IPS DF 6.9 (cell line): Measurements from ENCODE around the gene TCF20.

Experiments
- DNase-seq: peaks from one replicate; pipeline ENCODE4 v3.0.0-alpha.2; 2013; ENCODE audit warnings: low read depth, low spot score
- H3K27ac ChIP-seq: one replicate; pipeline ENCODE4 v1.5.1; 2013; ENCODE audit warnings: low read length, control low read depth
- H3K27me3 ChIP-seq: 2 replicates; pipeline ENCODE4 v1.6.1; 2013; ENCODE audit warnings: mild to moderate bottlenecking, low read length; ENCODE audit not compliant: control insufficient read depth, insufficient read depth
- H3K36me3 ChIP-seq: 2 replicates; pipeline ENCODE4 v1.6.1; 2013; ENCODE audit warnings: low read length; ENCODE audit not compliant: control insufficient read depth, insufficient read depth
- H3K4me1 ChIP-seq: 2 replicates; pipeline ENCODE4 v1.6.1; 2013; ENCODE audit warnings: low read length; ENCODE audit not compliant: control insufficient read depth, insufficient read depth
- H3K4me3 ChIP-seq: 2 replicates; pipeline ENCODE4 v1.5.1; 2013; ENCODE audit warnings: mild to moderate bottlenecking, low read length
- H3K9me3 ChIP-seq: 2 replicates; pipeline ENCODE4 v1.6.1; 2013; ENCODE audit warnings: low read length, inconsistent platforms; ENCODE audit not compliant: control insufficient read depth, insufficient read depth
- WGBS: extraction: QIAGEN DNeasy Blood & Tissue Kit; methylation state at CpG from one replicate; pipeline ENCODE4 v1.1.7; 2013; ENCODE audit warnings: mixed read lengths, missing lambda C conversion rate; ENCODE audit not compliant: insufficient read length, insufficient coverage; 5-methylcytosine and 5-hydroxymethylcytosine counted together

The TCF20 gene

GRCh38 chr22:42233879-42234278 is 36.6 kb downstream of the TCF20 start:
- no peak overlapping the region for H3K27ac ChIP-seq
- no peak overlapping the region for H3K4me3 ChIP-seq
- no peaks in the 10 kb centered on the region for H3K27me3 ChIP-seq
- no peaks in the 10 kb centered on the region for H3K9me3 ChIP-seq
- H3K36me3 ChIP-seq: no peaks in the 10 kb centered on the region
- no CpG with 5 or more reads among the region's 3 CpGs for whole genome bisulfite sequencing
- no peak for DNase-seq
- 0 out of 2 replicates have a peak, but pooled peaks cover 1% of the 10 kb centered on the region for H3K4me1 ChIP-seq

- no peak for DNase-seq
- H3K27ac ChIP-seq: no peak overlapping the region
- WGBS: no CpG with 5 or more reads among the region's 3 CpGs
- H3K9me3 ChIP-seq: no peaks in the 10 kb centered on the region
- no peaks in the 10 kb centered on the region for H3K27me3 ChIP-seq
- H3K4me3 ChIP-seq: no peak overlapping the region
- 0 out of 2 replicates have a peak, but pooled peaks cover 1% of the 10 kb centered on the region for H3K4me1 ChIP-seq
- H3K36me3 ChIP-seq: no peaks in the 10 kb centered on the region
Measured at GRCh38 chr22:42231929-42232328, 38.5 kb downstream of the TCF20 start.

- DNase-seq: no peak
- H3K4me1 ChIP-seq: no peaks in the 10 kb centered on the region
- H3K36me3 ChIP-seq: no peaks in the 10 kb centered on the region
- WGBS: no CpG with 5 or more reads among the region's 6 CpGs
- no peaks in the 10 kb centered on the region for H3K9me3 ChIP-seq
- H3K27ac ChIP-seq: no peak overlapping the region
- no peaks in the 10 kb centered on the region for H3K27me3 ChIP-seq
- no peak overlapping the region for H3K4me3 ChIP-seq
Measured at GRCh38 chr22:42229455-42230149, 40.9 kb downstream of the TCF20 start.

- Histone ChIP-seq H3K4me1 (no peaks in the 10 kb centered on the region), H3K4me3 (no peak overlapping the region), H3K27me3 (no peaks in the 10 kb centered on the region), H3K9me3 (no peaks in the 10 kb centered on the region), H3K27ac (no peak overlapping the region), H3K36me3 (no peaks in the 10 kb centered on the region)
- no peak for DNase-seq
- WGBS: no CpG with 5 or more reads among the region's 4 CpGs
Measured at GRCh38 chr22:42228483-42228882, 42.0 kb downstream of the TCF20 start.

GRCh38 chr22:42227435-42227834 is 43.0 kb downstream of the TCF20 start:
- WGBS: no CpG with 5 or more reads among the region's 3 CpGs
- Histone ChIP-seq H3K4me1 (no peaks in the 10 kb centered on the region), H3K4me3 (no peak overlapping the region), H3K36me3 (no peaks in the 10 kb centered on the region), H3K27me3 (no peaks in the 10 kb centered on the region), H3K9me3 (no peaks in the 10 kb centered on the region), H3K27ac (no peak overlapping the region)
- DNase-seq: no peak

GRCh38 chr22:42225841-42226240 is 44.6 kb downstream of the TCF20 start:
- Histone ChIP-seq H3K27me3 (no peaks in the 10 kb centered on the region), H3K27ac (no peak overlapping the region), H3K4me3 (no peak overlapping the region), H3K4me1 (no peaks in the 10 kb centered on the region), H3K36me3 (no peaks in the 10 kb centered on the region), H3K9me3 (no peaks in the 10 kb centered on the region)
- no CpG with 5 or more reads among the region's 1 CpG for WGBS
- no peak for DNase-seq

GRCh38 chr22:42222140-42222539 is 48.3 kb downstream of the TCF20 start:
- WGBS: no CpG with 5 or more reads among the region's 1 CpG
- no peak overlapping the region for H3K4me3 ChIP-seq
- no peak for DNase-seq

More at GRCh38 chr22:42222140-42222539, 48.3 kb downstream of the TCF20 start:
- H3K27me3 ChIP-seq: no peaks in the 10 kb centered on the region
- H3K36me3 ChIP-seq: no peaks in the 10 kb centered on the region; the same call in 1 of the 2 replicates
- no peak overlapping the region for H3K27ac ChIP-seq
- no peaks in the 10 kb centered on the region for H3K9me3 ChIP-seq
- H3K4me1 ChIP-seq: peaks cover 2% of the 10 kb centered on the region
